Measurements from ENCODE around the gene PNMA8C.
"Not testable (repeated sequence)": the region's sequence is repeated elsewhere in the genome, so short reads cannot be mapped to it uniquely, and the experiment has no call there.

- TF ChIP-seq, protein P1, sequence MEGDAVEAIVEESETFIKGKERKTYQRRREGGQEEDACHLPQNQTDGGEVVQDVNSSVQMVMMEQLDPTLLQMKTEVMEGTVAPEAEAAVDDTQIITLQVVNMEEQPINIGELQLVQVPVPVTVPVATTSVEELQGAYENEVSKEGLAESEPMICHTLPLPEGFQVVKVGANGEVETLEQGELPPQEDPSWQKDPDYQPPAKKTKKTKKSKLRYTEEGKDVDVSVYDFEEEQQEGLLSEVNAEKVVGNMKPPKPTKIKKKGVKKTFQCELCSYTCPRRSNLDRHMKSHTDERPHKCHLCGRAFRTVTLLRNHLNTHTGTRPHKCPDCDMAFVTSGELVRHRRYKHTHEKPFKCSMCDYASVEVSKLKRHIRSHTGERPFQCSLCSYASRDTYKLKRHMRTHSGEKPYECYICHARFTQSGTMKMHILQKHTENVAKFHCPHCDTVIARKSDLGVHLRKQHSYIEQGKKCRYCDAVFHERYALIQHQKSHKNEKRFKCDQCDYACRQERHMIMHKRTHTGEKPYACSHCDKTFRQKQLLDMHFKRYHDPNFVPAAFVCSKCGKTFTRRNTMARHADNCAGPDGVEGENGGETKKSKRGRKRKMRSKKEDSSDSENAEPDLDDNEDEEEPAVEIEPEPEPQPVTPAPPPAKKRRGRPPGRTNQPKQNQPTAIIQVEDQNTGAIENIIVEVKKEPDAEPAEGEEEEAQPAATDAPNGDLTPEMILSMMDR (conservative IDR thresholded peaks at IDR 0.05 in 1 of 2, IDR thresholded peaks at IDR 0.05 in 1 of 2; ENCODE audit: extremely low read depth in 1 of 2, insufficient read depth in 1 of 2, low read depth in 1 of 2, low read length in 2 of 2) = not testable (repeated sequence)
- TF ChIP-seq EZH2 (IDR thresholded peaks at IDR 0.05; ENCODE audit: borderline replicate concordance, low read length) = not testable (repeated sequence)
These were observed 13.8 kb downstream of the PNMA8C start for GRCh38 chr19:46414899-46415298.

All from mammary epithelial cell (primary cell).